ENCODE data around the gene RAB7B. TPM values are rescaled to one million over a fixed set of nuclear protein-coding genes. Genes with fewer than 3 reads are reported as not detected.

The RAB7B gene
- total RNA-seq, 1 experiment from 2014 or later, result not detected

GRCh38 chr1:205985330-205986005 lies 17.7 kb downstream of the RAB7B start (continued):
- TF ChIP-seq CBFB (CRISPR knock-in tag; IDR thresholded peaks at IDR 0.05; ENCODE audit: low read depth), result no peak
- no peak for TF ChIP-seq MXD4 (CRISPR knock-in tag; IDR thresholded peaks at IDR 0.05; ENCODE audit: borderline replicate concordance)
- no peak for TF ChIP-seq RORB (CRISPR knock-in tag; IDR thresholded peaks at IDR 0.05)
- no peak for TF ChIP-seq EMX1 (CRISPR knock-in tag; IDR thresholded peaks at IDR 0.05)
- TF ChIP-seq CDX4 (CRISPR knock-in tag; IDR thresholded peaks at IDR 0.05; ENCODE audit: borderline replicate concordance), result no peak
- TF ChIP-seq, protein P1, sequence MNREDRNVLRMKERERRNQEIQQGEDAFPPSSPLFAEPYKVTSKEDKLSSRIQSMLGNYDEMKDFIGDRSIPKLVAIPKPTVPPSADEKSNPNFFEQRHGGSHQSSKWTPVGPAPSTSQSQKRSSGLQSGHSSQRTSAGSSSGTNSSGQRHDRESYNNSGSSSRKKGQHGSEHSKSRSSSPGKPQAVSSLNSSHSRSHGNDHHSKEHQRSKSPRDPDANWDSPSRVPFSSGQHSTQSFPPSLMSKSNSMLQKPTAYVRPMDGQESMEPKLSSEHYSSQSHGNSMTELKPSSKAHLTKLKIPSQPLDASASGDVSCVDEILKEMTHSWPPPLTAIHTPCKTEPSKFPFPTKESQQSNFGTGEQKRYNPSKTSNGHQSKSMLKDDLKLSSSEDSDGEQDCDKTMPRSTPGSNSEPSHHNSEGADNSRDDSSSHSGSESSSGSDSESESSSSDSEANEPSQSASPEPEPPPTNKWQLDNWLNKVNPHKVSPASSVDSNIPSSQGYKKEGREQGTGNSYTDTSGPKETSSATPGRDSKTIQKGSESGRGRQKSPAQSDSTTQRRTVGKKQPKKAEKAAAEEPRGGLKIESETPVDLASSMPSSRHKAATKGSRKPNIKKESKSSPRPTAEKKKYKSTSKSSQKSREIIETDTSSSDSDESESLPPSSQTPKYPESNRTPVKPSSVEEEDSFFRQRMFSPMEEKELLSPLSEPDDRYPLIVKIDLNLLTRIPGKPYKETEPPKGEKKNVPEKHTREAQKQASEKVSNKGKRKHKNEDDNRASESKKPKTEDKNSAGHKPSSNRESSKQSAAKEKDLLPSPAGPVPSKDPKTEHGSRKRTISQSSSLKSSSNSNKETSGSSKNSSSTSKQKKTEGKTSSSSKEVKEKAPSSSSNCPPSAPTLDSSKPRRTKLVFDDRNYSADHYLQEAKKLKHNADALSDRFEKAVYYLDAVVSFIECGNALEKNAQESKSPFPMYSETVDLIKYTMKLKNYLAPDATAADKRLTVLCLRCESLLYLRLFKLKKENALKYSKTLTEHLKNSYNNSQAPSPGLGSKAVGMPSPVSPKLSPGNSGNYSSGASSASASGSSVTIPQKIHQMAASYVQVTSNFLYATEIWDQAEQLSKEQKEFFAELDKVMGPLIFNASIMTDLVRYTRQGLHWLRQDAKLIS (CRISPR knock-in tag; IDR thresholded peaks at IDR 0.05; ENCODE audit: borderline replicate concordance), result no peak
- no peak for TF ChIP-seq CREB1 (CRISPR knock-in tag; IDR thresholded peaks at IDR 0.05)
- TF ChIP-seq NR2C2 (CRISPR knock-in tag; IDR thresholded peaks at IDR 0.05), result no peak
- no peak for TF ChIP-seq ZNF423 (CRISPR knock-in tag; IDR thresholded peaks at IDR 0.05)
- no peak for TF ChIP-seq ATF6 (CRISPR knock-in tag; IDR thresholded peaks at IDR 0.05)
- TF ChIP-seq TP53 (CRISPR knock-in tag; IDR thresholded peaks at IDR 0.05), result no peak

DNA sequence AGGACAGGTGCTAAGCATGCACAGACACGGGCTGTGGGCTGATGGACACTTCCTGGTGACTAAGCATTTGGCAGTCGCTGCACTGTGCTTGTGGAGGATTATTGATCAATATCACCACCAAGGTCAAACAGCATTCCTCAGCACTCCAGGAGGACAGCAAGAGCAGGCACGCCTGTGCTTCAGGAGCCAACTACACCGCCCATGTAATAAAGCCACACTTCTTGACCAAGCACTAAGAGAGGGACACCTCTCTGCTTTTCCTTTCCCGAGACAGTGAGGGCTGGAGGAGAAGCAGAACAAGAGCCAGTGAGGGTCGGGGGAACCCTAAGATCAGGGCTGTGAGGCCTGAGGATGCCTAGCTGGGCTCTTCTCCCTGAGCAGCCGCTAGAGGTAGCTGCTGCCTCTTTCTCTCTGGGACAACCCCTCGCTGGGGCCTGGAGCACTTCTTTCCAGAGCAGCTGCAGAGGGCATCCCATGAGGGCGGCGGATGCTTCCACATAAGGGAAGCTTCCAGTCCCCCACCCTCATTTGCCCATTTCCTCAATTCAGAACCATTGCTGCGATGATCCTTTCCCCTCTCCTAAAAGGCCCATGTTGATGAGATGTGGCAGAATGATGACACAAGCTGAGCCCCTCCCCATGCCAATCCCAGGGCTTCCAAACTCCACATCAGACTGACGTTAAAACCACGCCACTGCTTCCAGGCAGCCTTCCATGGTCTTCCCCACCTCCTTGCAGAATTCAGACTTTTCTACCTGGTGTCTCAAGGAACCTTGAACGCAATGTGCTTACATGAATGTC lies 19.1 kb downstream of the RAB7B start:
- ChIA-PET CTCF (interaction anchor here (0.6 to 4.7 kb wide), 35 partner anchors 9 to 495 kb away, joined by 3 to 121 read pairs (median 4); partner anchors contain the start of genes IKBKE and RAB7B), POLR2A (no interaction called here)
- TF ChIP-seq CTCF (IDR thresholded peaks at IDR 0.05) (peak; percentile 26; the same call in 1 of the 2 replicates), HMGA2 (CRISPR knock-in tag; IDR thresholded peaks at IDR 0.05) (no peak)
- Mint-ChIP-seq H3K27ac (no peak overlapping the region), H3K4me3 (no peak overlapping the region), H3K36me3 (no peaks in the 10 kb centered on the region), H3K9me3 (peaks cover 13% of the 10 kb centered on the region), H3K4me1 (0 out of 2 replicates have a peak, but pooled peaks cover 4% of the 10 kb centered on the region), H3K27me3 (ENCODE audit: low read depth) (no peaks in the 10 kb centered on the region; the same call in 1 of the 2 replicates)
- peak; percentile 77 for DNase-seq (ENCODE audit: low spot score)
- peak; percentile 93 for ATAC-seq

DNA sequence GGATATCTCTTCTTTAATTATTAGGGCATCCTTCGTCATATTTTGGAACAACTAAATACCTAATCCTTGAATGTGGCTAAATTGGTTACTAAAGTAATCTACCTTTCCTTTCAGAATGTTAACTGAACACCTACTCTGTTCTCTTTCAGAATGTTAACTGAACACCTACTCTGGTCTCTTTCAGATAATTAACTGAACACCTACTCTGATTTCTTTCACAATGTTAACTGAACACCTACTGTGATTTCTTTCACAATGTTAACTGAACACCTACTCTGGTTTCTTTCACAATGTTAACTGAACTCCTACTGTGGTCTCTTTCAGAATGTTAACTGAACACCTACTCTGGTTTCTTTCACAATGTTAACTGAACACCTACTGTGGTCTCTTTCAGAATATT lies 21.9 kb downstream of the RAB7B start:
- no peaks in the 10 kb centered on the region for H3K36me3 Mint-ChIP-seq
- no peaks in the 10 kb centered on the region; the same call in 1 of the 2 replicates for H3K27me3 Mint-ChIP-seq (ENCODE audit: low read depth)
- POLR2A ChIA-PET, result no interaction called here
- no peak overlapping the region for H3K4me3 Mint-ChIP-seq
- no peak for DNase-seq (ENCODE audit: low spot score)
- H3K27ac Mint-ChIP-seq, result no peak overlapping the region
- CTCF ChIA-PET, result interaction anchor here (7.0 kb wide), 1 partner anchor 65 kb away, joined by 557 read pairs; no protein-coding TSS in a partner anchor
- ATAC-seq, result no peak
- H3K4me1 Mint-ChIP-seq, result peaks cover 9% of the 10 kb centered on the region; the same call in 1 of the 2 replicates
- peaks cover 13% of the 10 kb centered on the region for H3K9me3 Mint-ChIP-seq
- no peak for TF ChIP-seq HMGA2 (CRISPR knock-in tag; IDR thresholded peaks at IDR 0.05)
- TF ChIP-seq ATF3 (CRISPR knock-in tag; conservative IDR thresholded peaks at IDR 0.05), result no peak
- TF ChIP-seq PRRX2 (CRISPR knock-in tag; IDR thresholded peaks at IDR 0.05), result no peak
- TF ChIP-seq ELF4 (CRISPR knock-in tag; IDR thresholded peaks at IDR 0.05; ENCODE audit: low read depth), result no peak
- TF ChIP-seq NFATC4 (CRISPR knock-in tag; IDR thresholded peaks at IDR 0.05), result no peak
- TF ChIP-seq, protein P2, sequence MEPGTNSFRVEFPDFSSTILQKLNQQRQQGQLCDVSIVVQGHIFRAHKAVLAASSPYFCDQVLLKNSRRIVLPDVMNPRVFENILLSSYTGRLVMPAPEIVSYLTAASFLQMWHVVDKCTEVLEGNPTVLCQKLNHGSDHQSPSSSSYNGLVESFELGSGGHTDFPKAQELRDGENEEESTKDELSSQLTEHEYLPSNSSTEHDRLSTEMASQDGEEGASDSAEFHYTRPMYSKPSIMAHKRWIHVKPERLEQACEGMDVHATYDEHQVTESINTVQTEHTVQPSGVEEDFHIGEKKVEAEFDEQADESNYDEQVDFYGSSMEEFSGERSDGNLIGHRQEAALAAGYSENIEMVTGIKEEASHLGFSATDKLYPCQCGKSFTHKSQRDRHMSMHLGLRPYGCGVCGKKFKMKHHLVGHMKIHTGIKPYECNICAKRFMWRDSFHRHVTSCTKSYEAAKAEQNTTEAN (CRISPR knock-in tag; IDR thresholded peaks at IDR 0.05), result no peak
- TF ChIP-seq ZBTB21 (CRISPR knock-in tag; IDR thresholded peaks at IDR 0.05; ENCODE audit: borderline replicate concordance), result no peak
- TF ChIP-seq ZSCAN18 (CRISPR knock-in tag; IDR thresholded peaks at IDR 0.05), result no peak
- TF ChIP-seq NR2C2 (CRISPR knock-in tag; IDR thresholded peaks at IDR 0.05), result no peak
- TF ChIP-seq SOX15 (CRISPR knock-in tag; IDR thresholded peaks at IDR 0.05), result no peak

Measured in WTC11 (cell line).